Subcutaneous abdominal adipose tissue (tissue), 5 donors: ENCODE data around the gene PRSS50.
"Not testable (repeated sequence)": the region's sequence is repeated elsewhere in the genome, so short reads cannot be mapped to it uniquely, and the experiment has no call there.

Experiments used
- H3K27ac ChIP-seq: one replicate; pipeline ENCODE4 v1.7.0; 2013; ENCODE audit warnings: low read depth, mild to moderate bottlenecking, inconsistent platforms, low read length, moderate library complexity
- H3K27me3 ChIP-seq, 5 donors: one replicate each; pipeline ENCODE4 v1.7.0; 2013; ENCODE audit warnings: low read length in 5 of 5, inconsistent platforms in 1 of 5; ENCODE audit not compliant: control insufficient read depth in 5 of 5, insufficient read depth in 4 of 5
- H3K36me3 ChIP-seq, 5 donors: one replicate each; pipeline ENCODE4 v1.7.0; 2013; ENCODE audit warnings: low read length in 5 of 5; ENCODE audit not compliant: control insufficient read depth in 5 of 5, insufficient read depth in 5 of 5
- H3K4me1 ChIP-seq, 5 donors: one replicate each; pipeline ENCODE4 v1.7.0; 2013; ENCODE audit warnings: low read length in 5 of 5, mild to moderate bottlenecking in 3 of 5, moderate library complexity in 1 of 5; ENCODE audit not compliant: control insufficient read depth in 5 of 5, insufficient read depth in 5 of 5
- H3K4me3 ChIP-seq, 5 donors: one replicate each; pipeline ENCODE4 v1.7.0; 2013; ENCODE audit warnings: low read length in 5 of 5, low read depth in 1 of 5
- H3K9ac ChIP-seq, 5 donors: one replicate each; pipeline ENCODE4 v1.7.0; 2013; ENCODE audit warnings: low read length in 5 of 5, mild to moderate bottlenecking in 4 of 5, moderate library complexity in 3 of 5
- H3K9me3 ChIP-seq, 5 donors: one replicate each; pipeline ENCODE4 v1.7.0; 2013; ENCODE audit warnings: low read length in 5 of 5; ENCODE audit not compliant: control insufficient read depth in 5 of 5
- donor health status: healthy.
- donor health status: healthy.
- donor health status: healthy.
- donor health status: healthy.
- donor health status: healthy.

Gene PRSS50

GRCh38 chr3:46748170-46748569, 30.5 kb upstream of the PRSS50 start:
- Histone ChIP-seq H3K9me3 (no peaks in the 10 kb centered on the region), H3K9ac (no peak overlapping the region), H3K36me3 (no peaks in the 10 kb centered on the region), H3K27ac (no peak overlapping the region), H3K27me3 (no peaks in the 10 kb centered on the region), H3K4me3 (no peak overlapping the region), H3K4me1 (no peaks in the 10 kb centered on the region)

- Histone ChIP-seq H3K9me3 (no peaks in the 10 kb centered on the region), H3K27ac (no peak overlapping the region), H3K4me1 (no peaks in the 10 kb centered on the region), H3K4me3 (no peak overlapping the region), H3K27me3 (no peaks in the 10 kb centered on the region), H3K36me3 (no peaks in the 10 kb centered on the region), H3K9ac (no peak overlapping the region)
Observed at GRCh38 chr3:46746711-46747110, 29.0 kb upstream of the PRSS50 start.

- Histone ChIP-seq H3K9ac (no peak overlapping the region), H3K36me3 (no peaks in the 10 kb centered on the region), H3K4me3 (no peak overlapping the region), H3K27ac (no peak overlapping the region), H3K27me3 (no peaks in the 10 kb centered on the region), H3K9me3 (no peaks in the 10 kb centered on the region), H3K4me1 (no peaks in the 10 kb centered on the region)
Observed at GRCh38 chr3:46742992-46743585, 25.4 kb upstream of the PRSS50 start.

GRCh38 chr3:46739565-46739964, 21.9 kb upstream of the PRSS50 start:
- not testable (repeated sequence) for H3K27ac ChIP-seq, H3K27me3 ChIP-seq, H3K4me1 ChIP-seq, H3K36me3 ChIP-seq, H3K9ac ChIP-seq, H3K9me3 ChIP-seq, H3K4me3 ChIP-seq

- H3K9me3 ChIP-seq = no peaks in the 10 kb centered on the region
- no peak overlapping the region for H3K27ac ChIP-seq
- no peaks in the 10 kb centered on the region for H3K36me3 ChIP-seq
- H3K27me3 ChIP-seq = peaks cover 0 to 11% (median 5%) of the 10 kb centered on the region in 5 donors
- no peak overlapping the region for H3K4me3 ChIP-seq
- H3K9ac ChIP-seq = no peak overlapping the region
- H3K4me1 ChIP-seq = no peaks in the 10 kb centered on the region
Observed at GRCh38 chr3:46737329-46737731, 19.7 kb upstream of the PRSS50 start.

- no peak overlapping the region for H3K9ac ChIP-seq
- H3K9me3 ChIP-seq = no peaks in the 10 kb centered on the region
- H3K36me3 ChIP-seq = no peaks in the 10 kb centered on the region
- H3K27ac ChIP-seq = no peak overlapping the region
- H3K27me3 ChIP-seq = peaks cover 0 to 11% (median 5%) of the 10 kb centered on the region in 5 donors
- no peak overlapping the region for H3K4me3 ChIP-seq
- H3K4me1 ChIP-seq = no peaks in the 10 kb centered on the region
Observed at GRCh38 chr3:46736006-46736872, 18.6 kb upstream of the PRSS50 start.

GRCh38 chr3:46734773-46735172, 17.1 kb upstream of the PRSS50 start:
- Histone ChIP-seq H3K9ac (no peak overlapping the region), H3K4me3 (no peak overlapping the region), H3K36me3 (no peaks in the 10 kb centered on the region), H3K27ac (no peak overlapping the region), H3K4me1 (no peaks in the 10 kb centered on the region), H3K9me3 (no peaks in the 10 kb centered on the region), H3K27me3 (peaks cover 0 to 11% (median 5%) of the 10 kb centered on the region in 5 donors)

GRCh38 chr3:46733026-46733800, 15.5 kb upstream of the PRSS50 start:
- H3K27ac ChIP-seq = no peak overlapping the region
- no peak overlapping the region for H3K9ac ChIP-seq
- no peaks in the 10 kb centered on the region for H3K9me3 ChIP-seq
- no peaks in the 10 kb centered on the region for H3K4me1 ChIP-seq
- H3K27me3 ChIP-seq = peaks cover 3 to 15% (median 5%) of the 10 kb centered on the region in 5 donors
- no peaks in the 10 kb centered on the region for H3K36me3 ChIP-seq
- no peak overlapping the region for H3K4me3 ChIP-seq

- Histone ChIP-seq H3K4me3 (no peak overlapping the region), H3K9ac (no peak overlapping the region), H3K9me3 (no peaks in the 10 kb centered on the region), H3K4me1 (no peaks in the 10 kb centered on the region), H3K36me3 (no peaks in the 10 kb centered on the region), H3K27ac (no peak overlapping the region), H3K27me3 (peaks cover 3 to 12% (median 5%) of the 10 kb centered on the region in 5 donors)
Observed at GRCh38 chr3:46731795-46732194, 14.1 kb upstream of the PRSS50 start.

GRCh38 chr3:46730819-46731218, 13.2 kb upstream of the PRSS50 start:
- Histone ChIP-seq H3K9me3 (no peaks in the 10 kb centered on the region), H3K27ac (no peak overlapping the region), H3K9ac (no peak overlapping the region), H3K4me1 (no peaks in the 10 kb centered on the region), H3K27me3 (peaks cover 3 to 12% (median 3%) of the 10 kb centered on the region in 5 donors), H3K4me3 (no peak overlapping the region), H3K36me3 (no peaks in the 10 kb centered on the region)
